ENCODE measurements around the gene WBP11. TPM values are rescaled to one million over a fixed set of nuclear protein-coding genes. Genes with fewer than 3 reads are reported as not detected.
A peak's percentile ranks its signal among the peaks of the same experiment; 100 is the strongest.

WBP11 gene
- total and polyA plus RNA-seq, 4 donors = 9.9 to 16.6 (median 12.2) TPM

GRCh38 chr12:14836336-14837210 lies 33.3 kb upstream of the WBP11 start:
- no peak for TF ChIP-seq YY1 (IDR thresholded peaks at IDR 0.05)
- TF ChIP-seq TAF1 (conservative IDR thresholded peaks at IDR 0.05) = no peak
- peak in 1 of 2 donors; percentile 50 for TF ChIP-seq JUND (IDR thresholded peaks at IDR 0.05)
- no peaks in the 10 kb centered on the region for H3K9me3 ChIP-seq (ENCODE audit: control insufficient read depth in 4 of 4, low read length in 3 of 4)
- peaks cover 6 to 50% (median 31%) of the 10 kb centered on the region in 4 donors for H3K4me1 ChIP-seq (ENCODE audit: control insufficient read depth in 4 of 4, insufficient read depth in 4 of 4, low read length in 3 of 4)
- DNase-seq (ENCODE audit: low spot score) = no peak
- no peak overlapping the region for H3K4me3 ChIP-seq (ENCODE audit: low read depth in 1 of 3, low read length in 3 of 3)
- H3K36me3 ChIP-seq (ENCODE audit: control insufficient read depth in 4 of 4, insufficient read depth in 3 of 4, low read depth in 1 of 4, low read length in 3 of 4) = peaks cover 0 to 12% (median 1%) of the 10 kb centered on the region in 4 donors
- H3K27me3 ChIP-seq (ENCODE audit: control insufficient read depth in 4 of 4, insufficient read depth in 4 of 4, low read length in 3 of 4) = no peaks in the 10 kb centered on the region
- no peak overlapping the region for H3K9ac ChIP-seq (ENCODE audit: low read depth in 1 of 2, low read length in 2 of 2)
- H3K27ac ChIP-seq (ENCODE audit: low read depth in 1 of 2, low read length in 2 of 2) = peak overlapping the region in 1 of 2 donors; percentile 71
- 66% methylated on average over 7 of the region's 7 CpGs for WGBS

DNA sequence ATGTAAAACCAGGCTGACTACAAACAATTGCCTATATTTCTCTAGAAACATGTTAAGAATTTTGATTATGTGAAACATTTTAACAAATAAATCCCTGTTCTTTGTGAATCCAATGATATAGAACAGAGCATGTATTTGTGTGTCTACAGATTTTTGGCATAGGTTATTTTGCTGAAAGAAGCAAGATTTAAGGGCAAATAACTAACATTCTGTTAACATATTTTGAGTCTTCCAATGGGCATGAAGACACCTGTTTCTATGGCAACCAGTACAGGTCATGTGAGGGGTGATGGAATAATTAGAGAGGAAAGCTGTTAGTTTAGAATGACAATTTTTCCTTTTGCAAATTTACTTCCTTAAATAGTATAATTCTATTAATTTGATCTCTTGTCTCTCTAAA lies 31.2 kb upstream of the WBP11 start:
- no peaks in the 10 kb centered on the region for H3K9me3 ChIP-seq (ENCODE audit: control insufficient read depth in 4 of 4, low read length in 3 of 4)
- peak overlapping the region; percentile 27 to 43 for H3K27ac ChIP-seq (ENCODE audit: low read depth in 1 of 2, low read length in 2 of 2)
- no peak for DNase-seq (ENCODE audit: low spot score)
- H3K4me1 ChIP-seq (ENCODE audit: control insufficient read depth in 4 of 4, insufficient read depth in 4 of 4, low read length in 3 of 4) = peaks cover 2 to 32% (median 20%) of the 10 kb centered on the region in 4 donors
- H3K36me3 ChIP-seq (ENCODE audit: control insufficient read depth in 4 of 4, insufficient read depth in 3 of 4, low read depth in 1 of 4, low read length in 3 of 4) = peaks cover 0 to 5% (median under 1%) of the 10 kb centered on the region in 4 donors
- no peak overlapping the region for H3K9ac ChIP-seq (ENCODE audit: low read depth in 1 of 2, low read length in 2 of 2)
- no peaks in the 10 kb centered on the region for H3K27me3 ChIP-seq (ENCODE audit: control insufficient read depth in 4 of 4, insufficient read depth in 4 of 4, low read length in 3 of 4)
- TF ChIP-seq EGR1 (IDR thresholded peaks at IDR 0.05; ENCODE audit: low read depth in 2 of 2) (no peak), NR2F2 (IDR thresholded peaks at IDR 0.05) (no peak), MAX (IDR thresholded peaks at IDR 0.05) (no peak), FOXA2 (IDR thresholded peaks at IDR 0.05) (no peak), RXRA (IDR thresholded peaks at IDR 0.05) (no peak), JUND (IDR thresholded peaks at IDR 0.05) (no peak), YY1 (IDR thresholded peaks at IDR 0.05) (no peak), FOXA1 (IDR thresholded peaks at IDR 0.05) (no peak), REST (IDR thresholded peaks at IDR 0.05) (no peak), HNF4G (IDR thresholded peaks at IDR 0.05) (no peak)
- TF ChIP-seq, protein P1, sequence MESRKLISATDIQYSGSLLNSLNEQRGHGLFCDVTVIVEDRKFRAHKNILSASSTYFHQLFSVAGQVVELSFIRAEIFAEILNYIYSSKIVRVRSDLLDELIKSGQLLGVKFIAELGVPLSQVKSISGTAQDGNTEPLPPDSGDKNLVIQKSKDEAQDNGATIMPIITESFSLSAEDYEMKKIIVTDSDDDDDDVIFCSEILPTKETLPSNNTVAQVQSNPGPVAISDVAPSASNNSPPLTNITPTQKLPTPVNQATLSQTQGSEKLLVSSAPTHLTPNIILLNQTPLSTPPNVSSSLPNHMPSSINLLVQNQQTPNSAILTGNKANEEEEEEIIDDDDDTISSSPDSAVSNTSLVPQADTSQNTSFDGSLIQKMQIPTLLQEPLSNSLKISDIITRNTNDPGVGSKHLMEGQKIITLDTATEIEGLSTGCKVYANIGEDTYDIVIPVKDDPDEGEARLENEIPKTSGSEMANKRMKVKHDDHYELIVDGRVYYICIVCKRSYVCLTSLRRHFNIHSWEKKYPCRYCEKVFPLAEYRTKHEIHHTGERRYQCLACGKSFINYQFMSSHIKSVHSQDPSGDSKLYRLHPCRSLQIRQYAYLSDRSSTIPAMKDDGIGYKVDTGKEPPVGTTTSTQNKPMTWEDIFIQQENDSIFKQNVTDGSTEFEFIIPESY (IDR thresholded peaks at IDR 0.05) = no peak
- TF ChIP-seq, protein P2, sequence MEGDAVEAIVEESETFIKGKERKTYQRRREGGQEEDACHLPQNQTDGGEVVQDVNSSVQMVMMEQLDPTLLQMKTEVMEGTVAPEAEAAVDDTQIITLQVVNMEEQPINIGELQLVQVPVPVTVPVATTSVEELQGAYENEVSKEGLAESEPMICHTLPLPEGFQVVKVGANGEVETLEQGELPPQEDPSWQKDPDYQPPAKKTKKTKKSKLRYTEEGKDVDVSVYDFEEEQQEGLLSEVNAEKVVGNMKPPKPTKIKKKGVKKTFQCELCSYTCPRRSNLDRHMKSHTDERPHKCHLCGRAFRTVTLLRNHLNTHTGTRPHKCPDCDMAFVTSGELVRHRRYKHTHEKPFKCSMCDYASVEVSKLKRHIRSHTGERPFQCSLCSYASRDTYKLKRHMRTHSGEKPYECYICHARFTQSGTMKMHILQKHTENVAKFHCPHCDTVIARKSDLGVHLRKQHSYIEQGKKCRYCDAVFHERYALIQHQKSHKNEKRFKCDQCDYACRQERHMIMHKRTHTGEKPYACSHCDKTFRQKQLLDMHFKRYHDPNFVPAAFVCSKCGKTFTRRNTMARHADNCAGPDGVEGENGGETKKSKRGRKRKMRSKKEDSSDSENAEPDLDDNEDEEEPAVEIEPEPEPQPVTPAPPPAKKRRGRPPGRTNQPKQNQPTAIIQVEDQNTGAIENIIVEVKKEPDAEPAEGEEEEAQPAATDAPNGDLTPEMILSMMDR (IDR thresholded peaks at IDR 0.05; ENCODE audit: low read depth, low read length, missing input control) = no peak
- no peak overlapping the region for H3K4me3 ChIP-seq (ENCODE audit: low read depth in 1 of 3, low read length in 3 of 3)
